ENCODE measurements around the gene NSG2. TPM values are rescaled to one million over a fixed set of nuclear protein-coding genes. Genes with fewer than 3 reads are reported as not detected.

Gene NSG2
- polyA plus RNA-seq, 2 donors = 0.02 to 0.04 TPM

- no peaks in the 10 kb centered on the region for H3K27me3 ChIP-seq (ENCODE audit: control insufficient read depth in 1 of 2, insufficient read depth in 2 of 2, low read length in 2 of 2)
- no peaks in the 10 kb centered on the region for H3K36me3 ChIP-seq (ENCODE audit: control insufficient read depth in 2 of 2, insufficient read depth in 2 of 2, low read length in 1 of 2)
- H3K4me3 ChIP-seq (ENCODE audit: low read depth in 1 of 2, low read length in 2 of 2) = no peak overlapping the region
- H3K9me3 ChIP-seq (ENCODE audit: control insufficient read depth in 2 of 2, insufficient read depth in 1 of 2, low read depth in 1 of 2, low read length in 1 of 2) = peaks cover 2 to 8% of the 10 kb centered on the region in 2 donors
- no peaks in the 10 kb centered on the region for H3K4me1 ChIP-seq (ENCODE audit: control insufficient read depth in 2 of 2, insufficient read depth in 2 of 2, low read length in 1 of 2)
- H3K27ac ChIP-seq (ENCODE audit: low read depth in 2 of 2, low read length in 1 of 2) = no peak overlapping the region
- WGBS, 2 donors = 61 to 68% methylated on average over 1 of the region's 1 CpG
Observed at GRCh38 chr5:174154559-174154958, 109.1 kb downstream of the NSG2 start.

DNA sequence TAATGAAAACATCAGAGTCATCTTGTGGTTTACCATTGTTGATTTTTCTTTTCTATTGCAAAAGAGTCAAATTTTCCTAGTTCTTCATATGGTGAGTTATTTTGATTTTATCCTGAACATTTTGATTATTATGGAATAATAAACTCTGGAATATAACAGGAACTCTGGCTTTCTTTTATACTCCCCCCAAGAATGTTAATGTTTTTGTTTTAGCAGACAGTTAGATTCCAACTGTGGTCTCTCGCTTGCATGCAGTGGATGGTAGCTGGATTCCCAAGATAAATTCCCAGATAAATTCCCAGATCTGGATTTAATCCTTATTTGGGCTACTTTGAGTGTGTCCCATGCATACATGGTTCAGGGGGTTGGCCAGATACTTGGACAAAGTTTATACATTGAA, 109.8 kb downstream of the NSG2 start:
- no peaks in the 10 kb centered on the region for H3K36me3 ChIP-seq (ENCODE audit: control insufficient read depth in 2 of 2, insufficient read depth in 2 of 2, low read length in 1 of 2)
- WGBS, 2 donors = 78 to 87% methylated on average over 1 of the region's 1 CpG
- H3K4me3 ChIP-seq (ENCODE audit: low read depth in 1 of 2, low read length in 2 of 2) = no peak overlapping the region

GRCh38 chr5:174155706-174156105, 110.2 kb downstream of the NSG2 start:
- Histone ChIP-seq H3K4me3 (ENCODE audit: low read depth in 1 of 2, low read length in 2 of 2) (no peak overlapping the region), H3K27ac (ENCODE audit: low read depth in 2 of 2, low read length in 1 of 2) (no peak overlapping the region), H3K4me1 (ENCODE audit: control insufficient read depth in 2 of 2, insufficient read depth in 2 of 2, low read length in 1 of 2) (no peaks in the 10 kb centered on the region), H3K27me3 (ENCODE audit: control insufficient read depth in 1 of 2, insufficient read depth in 2 of 2, low read length in 2 of 2) (no peaks in the 10 kb centered on the region), H3K9me3 (ENCODE audit: control insufficient read depth in 2 of 2, insufficient read depth in 1 of 2, low read depth in 1 of 2, low read length in 1 of 2) (peaks cover 2 to 6% of the 10 kb centered on the region in 2 donors), H3K36me3 (ENCODE audit: control insufficient read depth in 2 of 2, insufficient read depth in 2 of 2, low read length in 1 of 2) (no peaks in the 10 kb centered on the region)
- 53 to 55% methylated on average over 3 of the region's 3 CpGs for WGBS, 2 donors

More for the DNA sequence above, 109.8 kb downstream of the NSG2 start:
- H3K27me3 ChIP-seq (ENCODE audit: control insufficient read depth in 1 of 2, insufficient read depth in 2 of 2, low read length in 2 of 2) = no peaks in the 10 kb centered on the region
- H3K4me1 ChIP-seq (ENCODE audit: control insufficient read depth in 2 of 2, insufficient read depth in 2 of 2, low read length in 1 of 2) = no peaks in the 10 kb centered on the region
- no peak overlapping the region for H3K27ac ChIP-seq (ENCODE audit: low read depth in 2 of 2, low read length in 1 of 2)
- peaks cover 2 to 8% of the 10 kb centered on the region in 2 donors for H3K9me3 ChIP-seq (ENCODE audit: control insufficient read depth in 2 of 2, insufficient read depth in 1 of 2, low read depth in 1 of 2, low read length in 1 of 2)

DNA sequence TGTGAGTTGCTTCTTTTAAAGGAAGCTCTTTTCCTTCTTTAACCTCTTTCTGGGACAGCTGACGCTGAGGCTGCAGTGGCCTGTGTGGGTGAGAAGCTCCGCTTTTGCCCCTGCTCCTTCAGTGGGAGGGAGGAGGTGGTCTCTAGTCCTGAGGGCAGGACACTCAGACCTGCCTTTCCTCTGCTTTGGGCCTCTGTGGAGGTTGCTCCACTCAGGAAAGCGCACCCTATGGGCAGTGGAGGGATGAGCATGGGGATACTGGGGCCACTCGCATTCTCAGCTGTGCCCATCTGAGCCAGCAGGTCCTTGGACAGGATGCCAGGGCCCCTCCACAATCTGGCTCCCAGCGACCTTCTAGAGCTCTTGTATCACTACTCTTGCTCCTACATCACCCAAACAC, 111.5 kb downstream of the NSG2 start:
- Histone ChIP-seq H3K36me3 (ENCODE audit: control insufficient read depth in 2 of 2, insufficient read depth in 2 of 2, low read length in 1 of 2) (no peaks in the 10 kb centered on the region), H3K27me3 (ENCODE audit: control insufficient read depth in 1 of 2, insufficient read depth in 2 of 2, low read length in 2 of 2) (no peaks in the 10 kb centered on the region), H3K4me1 (ENCODE audit: control insufficient read depth in 2 of 2, insufficient read depth in 2 of 2, low read length in 1 of 2) (no peaks in the 10 kb centered on the region), H3K27ac (ENCODE audit: low read depth in 2 of 2, low read length in 1 of 2) (no peak overlapping the region), H3K9me3 (ENCODE audit: control insufficient read depth in 2 of 2, insufficient read depth in 1 of 2, low read depth in 1 of 2, low read length in 1 of 2) (peaks cover 2 to 5% of the 10 kb centered on the region in 2 donors), H3K4me3 (ENCODE audit: low read depth in 1 of 2, low read length in 2 of 2) (no peak overlapping the region)
- WGBS, 2 donors = 65 to 78% methylated on average over 5 of the region's 5 CpGs

Other genes starting within 250 kb of the NSG2 start
- 10 to 100 TPM; 10.3 to 12.4 TPM for gene CPEB4, start 157.4 kb upstream of the NSG2 start, polyA plus RNA-seq
- not detected for gene C5orf47, start 56.5 kb upstream of the NSG2 start, polyA plus RNA-seq

Measured in esophagus (tissue), 2 donors.